ENCODE measurements around the gene DKK3. TPM values are rescaled to one million over a fixed set of nuclear protein-coding genes. Genes with fewer than 3 reads are reported as not detected.

Gene DKK3
- total RNA-seq, 1 donor from 2014 or later = 769 TPM

DNA sequence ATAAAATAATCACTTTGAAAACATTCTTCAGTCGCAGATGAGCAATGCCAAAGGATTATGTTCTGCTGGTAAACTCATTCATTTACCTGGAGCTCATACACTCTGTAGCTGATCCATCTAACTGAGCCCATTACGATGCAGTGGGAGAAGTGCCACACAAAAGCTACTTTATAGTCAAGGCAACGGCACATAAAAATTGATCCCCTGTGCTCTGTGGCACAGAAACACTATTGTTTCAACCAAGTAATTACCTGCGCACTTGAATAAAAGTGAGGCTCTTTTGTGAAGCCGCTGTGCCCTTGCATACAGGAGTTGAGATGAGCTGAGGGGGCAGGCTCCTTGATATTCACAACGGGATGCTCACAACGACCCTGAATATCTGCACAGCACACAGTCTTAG, 7.2 kb downstream of the DKK3 start:
- peaks cover 58% of the 10 kb centered on the region for H3K36me3 ChIP-seq
- TF ChIP-seq, protein P1, sequence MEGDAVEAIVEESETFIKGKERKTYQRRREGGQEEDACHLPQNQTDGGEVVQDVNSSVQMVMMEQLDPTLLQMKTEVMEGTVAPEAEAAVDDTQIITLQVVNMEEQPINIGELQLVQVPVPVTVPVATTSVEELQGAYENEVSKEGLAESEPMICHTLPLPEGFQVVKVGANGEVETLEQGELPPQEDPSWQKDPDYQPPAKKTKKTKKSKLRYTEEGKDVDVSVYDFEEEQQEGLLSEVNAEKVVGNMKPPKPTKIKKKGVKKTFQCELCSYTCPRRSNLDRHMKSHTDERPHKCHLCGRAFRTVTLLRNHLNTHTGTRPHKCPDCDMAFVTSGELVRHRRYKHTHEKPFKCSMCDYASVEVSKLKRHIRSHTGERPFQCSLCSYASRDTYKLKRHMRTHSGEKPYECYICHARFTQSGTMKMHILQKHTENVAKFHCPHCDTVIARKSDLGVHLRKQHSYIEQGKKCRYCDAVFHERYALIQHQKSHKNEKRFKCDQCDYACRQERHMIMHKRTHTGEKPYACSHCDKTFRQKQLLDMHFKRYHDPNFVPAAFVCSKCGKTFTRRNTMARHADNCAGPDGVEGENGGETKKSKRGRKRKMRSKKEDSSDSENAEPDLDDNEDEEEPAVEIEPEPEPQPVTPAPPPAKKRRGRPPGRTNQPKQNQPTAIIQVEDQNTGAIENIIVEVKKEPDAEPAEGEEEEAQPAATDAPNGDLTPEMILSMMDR (IDR thresholded peaks at IDR 0.05; ENCODE audit: borderline replicate concordance) = no peak

DNA sequence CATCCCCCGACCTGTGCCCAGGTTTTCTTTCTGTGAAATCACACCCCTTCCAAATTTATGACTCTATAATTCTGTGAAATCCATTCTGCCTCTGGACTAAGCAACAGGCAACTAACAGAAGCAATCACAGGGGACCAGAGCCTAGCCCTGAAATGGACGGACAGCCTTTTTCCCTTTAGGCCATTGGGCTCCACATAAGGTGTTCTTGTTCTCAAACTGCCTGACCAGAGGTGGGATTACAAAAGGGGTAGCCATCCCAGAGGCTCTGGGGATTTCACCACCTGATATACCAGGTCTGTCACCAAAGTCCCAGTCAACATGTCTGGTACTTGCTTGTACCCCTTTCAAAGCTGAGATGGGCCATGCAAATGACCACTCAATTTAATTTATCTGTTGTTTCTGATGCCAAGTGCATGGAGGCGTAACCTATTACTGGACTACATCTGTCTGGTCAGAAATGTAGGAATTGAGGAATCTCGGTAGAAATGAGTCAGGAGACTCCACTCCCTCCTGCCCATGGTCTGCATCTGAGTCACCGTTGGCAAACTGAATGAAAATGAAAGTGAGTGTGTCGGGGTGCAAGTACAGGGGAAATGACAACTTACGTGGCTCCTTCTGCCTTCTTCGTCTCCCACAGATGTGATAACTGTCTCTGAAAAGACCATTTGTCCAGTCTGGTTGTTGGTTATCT, 10.2 kb downstream of the DKK3 start:
- H3K27me3 ChIP-seq (ENCODE audit: low read depth) = no peaks in the 10 kb centered on the region
- intact Hi-C loops (cut with micrococcal nuclease) = no loop called here
- no peak overlapping the region for H3K27ac ChIP-seq (replicated peaks)
- peaks cover 68% of the 10 kb centered on the region for H3K36me3 ChIP-seq
- no peak overlapping the region for H3K4me3 ChIP-seq
- DNase-seq = no peak
- no peaks in the 10 kb centered on the region for H3K9me3 ChIP-seq (replicated peaks)
- TF ChIP-seq, protein P1 (IDR thresholded peaks at IDR 0.05; ENCODE audit: borderline replicate concordance) = no peak
- peaks cover 18% of the 10 kb centered on the region for H3K4me1 ChIP-seq

More for the DNA sequence above, 7.2 kb downstream of the DKK3 start:
- H3K9me3 ChIP-seq (replicated peaks) = no peaks in the 10 kb centered on the region
- peaks cover 32% of the 10 kb centered on the region for H3K4me1 ChIP-seq
- intact Hi-C loops (cut with micrococcal nuclease) = no loop called here
- H3K4me3 ChIP-seq = no peak overlapping the region
- H3K27me3 ChIP-seq (ENCODE audit: low read depth) = no peaks in the 10 kb centered on the region
- no peak for DNase-seq
- H3K27ac ChIP-seq (replicated peaks) = no peak overlapping the region

DNA sequence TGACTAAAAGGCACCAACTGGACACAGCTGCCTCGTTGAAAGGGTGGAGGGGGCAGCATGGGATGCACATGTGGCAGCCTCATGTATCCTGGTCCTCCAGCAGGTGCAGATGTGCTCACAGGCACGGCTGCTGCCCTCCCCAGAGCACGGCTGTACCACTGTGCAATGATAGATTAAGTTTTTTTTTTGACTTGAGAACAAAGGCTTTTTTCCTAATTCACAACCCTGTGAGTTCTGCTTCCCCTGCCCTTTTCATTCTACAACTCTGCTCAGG, 11.4 kb downstream of the DKK3 start:
- H3K27ac ChIP-seq (replicated peaks) = no peak overlapping the region
- peaks cover 66% of the 10 kb centered on the region for H3K36me3 ChIP-seq

DNA sequence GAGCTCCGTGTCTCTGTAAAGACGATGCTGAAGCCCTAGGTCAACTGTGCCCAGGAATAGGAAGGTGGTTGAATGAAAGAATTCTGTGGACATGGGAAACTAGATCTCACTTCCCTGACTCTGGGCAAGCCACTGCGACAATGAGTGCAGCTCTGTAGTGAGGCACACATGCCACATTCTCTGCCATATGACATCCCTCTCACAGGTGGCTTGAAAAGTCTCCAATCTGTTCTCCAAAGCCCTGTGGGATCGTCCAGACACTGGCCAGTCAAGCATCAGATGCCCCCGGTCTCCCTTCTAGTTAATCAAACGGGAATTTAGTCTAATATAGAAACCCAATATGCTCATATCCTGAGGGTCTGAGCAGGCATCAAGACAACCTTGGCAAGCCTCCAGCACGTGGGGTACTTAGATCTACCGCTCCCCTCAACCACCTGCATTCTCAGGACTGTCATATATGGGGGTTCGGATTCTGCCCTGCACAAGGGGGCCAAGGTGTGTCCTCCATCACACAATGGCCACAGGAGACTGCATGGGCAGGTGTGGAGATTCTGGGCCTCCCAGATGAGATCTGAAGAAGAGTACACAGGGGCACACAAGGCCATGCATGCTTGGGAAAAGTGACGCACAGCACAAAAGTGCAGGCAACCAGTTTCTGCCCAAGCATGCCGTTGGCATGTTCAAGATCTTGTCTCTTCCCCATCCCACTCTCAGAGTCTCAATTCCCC, 11.9 kb downstream of the DKK3 start:
- H3K36me3 ChIP-seq = peaks cover 61% of the 10 kb centered on the region

More for the DNA sequence above, 11.4 kb downstream of the DKK3 start:
- DNase-seq = no peak
- Histone ChIP-seq H3K9me3 (replicated peaks) (no peaks in the 10 kb centered on the region), H3K27me3 (ENCODE audit: low read depth) (no peaks in the 10 kb centered on the region), H3K4me3 (no peak overlapping the region), H3K4me1 (peaks cover 24% of the 10 kb centered on the region)
- TF ChIP-seq, protein P1 (IDR thresholded peaks at IDR 0.05; ENCODE audit: borderline replicate concordance) = no peak
- intact Hi-C loops (cut with micrococcal nuclease) = no loop called here

DNA sequence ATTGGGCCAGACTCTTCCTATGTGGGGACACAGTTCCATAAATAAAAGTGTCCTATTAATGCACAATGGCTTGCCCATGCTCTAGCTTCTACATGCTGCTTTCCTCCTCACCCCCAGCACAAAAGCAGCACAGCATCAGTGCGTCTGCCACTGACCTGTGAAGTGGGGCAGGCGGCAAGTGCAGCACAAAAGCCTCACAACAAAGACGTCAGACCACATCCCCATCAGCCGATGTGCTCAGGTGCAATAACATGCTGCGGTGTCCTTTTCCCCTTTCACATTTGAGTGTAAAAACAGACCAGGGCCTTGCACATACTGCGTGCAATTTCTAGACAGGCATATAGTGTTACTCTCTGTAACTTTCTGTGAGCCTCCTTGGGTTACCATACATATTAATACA, 12.8 kb downstream of the DKK3 start:
- Histone ChIP-seq H3K4me1 (peaks cover 35% of the 10 kb centered on the region), H3K4me3 (no peak overlapping the region), H3K36me3 (peaks cover 52% of the 10 kb centered on the region), H3K27ac (replicated peaks) (no peak overlapping the region), H3K27me3 (ENCODE audit: low read depth) (no peaks in the 10 kb centered on the region), H3K9me3 (replicated peaks) (no peaks in the 10 kb centered on the region)
- TF ChIP-seq, protein P1 (IDR thresholded peaks at IDR 0.05; ENCODE audit: borderline replicate concordance) = no peak
- intact Hi-C loops (cut with micrococcal nuclease) = no loop called here
- DNase-seq = no peak

More for the DNA sequence above, 11.9 kb downstream of the DKK3 start:
- TF ChIP-seq, protein P1 (IDR thresholded peaks at IDR 0.05; ENCODE audit: borderline replicate concordance) = no peak
- Histone ChIP-seq H3K9me3 (replicated peaks) (no peaks in the 10 kb centered on the region), H3K27ac (replicated peaks) (no peak overlapping the region), H3K27me3 (ENCODE audit: low read depth) (no peaks in the 10 kb centered on the region), H3K4me1 (peaks cover 29% of the 10 kb centered on the region), H3K4me3 (no peak overlapping the region)
- no peak for DNase-seq
- intact Hi-C loops (cut with micrococcal nuclease) = no loop called here
